Stimulated activated naive CD4-positive, alpha-beta T cell treated with Interleukin-2 at 50 U/mL for 16 hours (primary cell): ENCODE measurements around the gene DIS3.
"Not testable (repeated sequence)": the region's sequence is repeated elsewhere in the genome, so short reads cannot be mapped to it uniquely, and the experiment has no call there.

Source experiments
- DNase-seq: peaks from one replicate; lab custom pipeline; 2025; lab: John Stamatoyannopoulos, UW

The DIS3 gene

GRCh38 chr13:72781451-72782439 lies at the start of gene DIS3, which contains the start of gene PIBF1:
DIS3 (minus strand) TSS chr13:72781900; CDS start chr13:72781832, 68 bp downstream.
PIBF1 (plus strand) TSS chr13:72782133; CDS start chr13:72783470, 1,337 bp downstream.
- peak; percentile 98 for DNase-seq

- DNase-seq = no peak
These were observed 42.0 kb upstream of the DIS3 start for GRCh38 chr13:72823724-72824123.

- DNase-seq = no peak
These were observed 41.4 kb upstream of the DIS3 start for GRCh38 chr13:72823081-72823480.

- no peak for DNase-seq
These were observed 39.2 kb upstream of the DIS3 start for GRCh38 chr13:72820898-72821279.

- no peak for DNase-seq
These were observed 38.6 kb upstream of the DIS3 start for GRCh38 chr13:72820156-72820897.

GRCh38 chr13:72808917-72809500 lies 27.3 kb upstream of the DIS3 start:
- no peak for DNase-seq

GRCh38 chr13:72806514-72806913 lies 24.8 kb upstream of the DIS3 start:
- DNase-seq = not testable (repeated sequence)

- no peak for DNase-seq
These were observed 24.1 kb upstream of the DIS3 start for GRCh38 chr13:72805676-72806346.

GRCh38 chr13:72804301-72804700 lies 22.6 kb upstream of the DIS3 start:
- DNase-seq = no peak

- no peak for DNase-seq
These were observed 17.1 kb upstream of the DIS3 start for GRCh38 chr13:72798817-72799216.

- DNase-seq = no peak
These were observed 10.9 kb upstream of the DIS3 start for GRCh38 chr13:72792640-72793039.

- DNase-seq = no peak
These were observed 7.1 kb upstream of the DIS3 start for GRCh38 chr13:72788831-72789230.

- DNase-seq = not testable (repeated sequence)
These were observed 3.0 kb upstream of the DIS3 start for GRCh38 chr13:72784679-72785078.

GRCh38 chr13:72782717-72783116 lies 1.0 kb upstream of the DIS3 start:
- no peak for DNase-seq

GRCh38 chr13:72774019-72774418 lies 7.7 kb downstream of the DIS3 start:
- no peak for DNase-seq

GRCh38 chr13:72763411-72763810 lies 18.3 kb downstream of the DIS3 start:
- no peak for DNase-seq

- DNase-seq = no peak
These were observed 21.5 kb downstream of the DIS3 start for GRCh38 chr13:72760189-72760588.

GRCh38 chr13:72757792-72758535 lies 23.7 kb downstream of the DIS3 start:
- no peak for DNase-seq

- no peak for DNase-seq
These were observed 27.6 kb downstream of the DIS3 start for GRCh38 chr13:72754111-72754510.

- DNase-seq = no peak
These were observed 30.5 kb downstream of the DIS3 start for GRCh38 chr13:72751220-72751619.

GRCh38 chr13:72745260-72745659 lies 36.4 kb downstream of the DIS3 start:
- no peak for DNase-seq
